DMS153 treated with DMSO at 0.1 percent for 48 hours (cell line): ENCODE results near the gene ADAD1.

Experiments
- DNase-seq: peaks from one replicate; lab custom pipeline; 2025; ENCODE audit not compliant: unreplicated experiment; lab: John Stamatoyannopoulos, UW

Gene ADAD1

GRCh38 chr4:122453384-122453995 is 74.7 kb downstream of the ADAD1 start:
- DNase-seq, result no peak

- DNase-seq, result peak; percentile 23
Measured at GRCh38 chr4:122456231-122457116, 77.7 kb downstream of the ADAD1 start, which contains the start of gene IL2. IL2 (minus strand) TSS chr4:122456725; CDS start chr4:122456440, 285 bp downstream.

- no peak for DNase-seq
Measured at GRCh38 chr4:122458625-122459024, 79.8 kb downstream of the ADAD1 start.

GRCh38 chr4:122469457-122469856 is 90.6 kb downstream of the ADAD1 start:
- no peak for DNase-seq

GRCh38 chr4:122475233-122475632 is 96.4 kb downstream of the ADAD1 start:
- no peak for DNase-seq

GRCh38 chr4:122476126-122476525 is 97.3 kb downstream of the ADAD1 start:
- no peak for DNase-seq

- no peak for DNase-seq
Measured at GRCh38 chr4:122476745-122477144, 97.9 kb downstream of the ADAD1 start.
